HFFc6 (cell line): Measurements from ENCODE around the gene NEIL3. TPM values are rescaled to one million over a fixed set of nuclear protein-coding genes. Genes with fewer than 3 reads are reported as not detected.

Source experiments
- DNase-seq: peaks from one replicate; pipeline ENCODE4 v3.0.0-alpha.2; 2018
- H3K27ac Mint-ChIP-seq: 2 replicates; pipeline ENCODE4 v1.8.0; 2020; ENCODE audit warnings: mild to moderate bottlenecking, mixed read lengths
- H3K27me3 Mint-ChIP-seq: 2 replicates; pipeline ENCODE4 v1.8.0; 2021; ENCODE audit warnings: mild to moderate bottlenecking, moderate library complexity, mixed read lengths; ENCODE audit not compliant: insufficient read depth
- H3K36me3 Mint-ChIP-seq: 2 replicates; pipeline ENCODE4 v1.8.0; 2021; ENCODE audit warnings: low read depth, mixed read lengths
- H3K4me1 Mint-ChIP-seq: 2 replicates; pipeline ENCODE4 v1.8.0; 2020; ENCODE audit warnings: low read depth, mixed read lengths
- H3K4me3 Mint-ChIP-seq: 2 replicates; pipeline ENCODE4 v1.8.0; 2020; ENCODE audit warnings: mild to moderate bottlenecking, moderate library complexity, mixed read lengths
- H3K9me3 Mint-ChIP-seq: 2 replicates; pipeline ENCODE4 v1.8.0; 2020; ENCODE audit warnings: mild to moderate bottlenecking, mixed read lengths
- CTCF ChIP-seq: fragments of 200-600 bp; sonication (generic); IDR thresholded peaks from 2 replicates; pipeline ENCODE4 v1.5.0; 2021; ENCODE audit warnings: antibody characterized with exemption, mild to moderate bottlenecking
- total RNA-seq, 6 experiments: library from RNA; stranded (reverse); fragmentation: NEBNext Ultra II Directional; extraction: Animal tissue kit (Norgen Biotek cat#: 25700); gene quantifications; 2 replicates in 1 of 6; 3 replicates in 5 of 6; pipeline ENCODE4 v1.2.3, GENCODE V29; 2021

NEIL3 gene
- total RNA-seq, 6 experiments from 2014 or later, result 4.1 to 9.5 (median 9.0) TPM

DNA sequence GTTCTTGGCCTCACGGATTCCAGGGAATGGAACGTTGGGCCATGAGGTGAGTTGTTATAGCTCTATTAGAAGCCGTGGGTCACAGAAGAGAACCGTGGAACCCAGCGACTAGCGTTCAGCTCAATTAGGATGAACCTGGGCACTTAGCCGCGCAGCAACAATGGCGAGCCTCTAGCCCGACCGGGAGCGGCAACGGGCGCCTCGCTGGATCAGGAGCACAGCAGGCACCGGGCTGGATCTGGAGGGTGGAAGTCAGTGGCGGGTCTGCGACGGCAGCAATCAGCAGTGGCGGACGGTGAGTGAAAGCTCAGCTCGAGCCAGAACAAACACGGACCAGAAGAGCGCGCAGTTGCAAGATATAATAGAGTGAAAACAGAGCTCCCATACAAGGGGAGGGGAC, 98.3 kb downstream of the NEIL3 start:
- DNase-seq, result no peak
- H3K4me1 Mint-ChIP-seq, result peaks cover 25% of the 10 kb centered on the region
- H3K4me3 Mint-ChIP-seq, result no peak overlapping the region
- no peak overlapping the region for H3K27ac Mint-ChIP-seq
- TF ChIP-seq CTCF, result no peak
- no peaks in the 10 kb centered on the region for H3K27me3 Mint-ChIP-seq
- H3K36me3 Mint-ChIP-seq, result no peaks in the 10 kb centered on the region
- H3K9me3 Mint-ChIP-seq, result no peaks in the 10 kb centered on the region

GRCh38 chr4:177410566-177410965, 100.9 kb downstream of the NEIL3 start:
- Mint-ChIP-seq H3K9me3 (no peaks in the 10 kb centered on the region), H3K27me3 (no peaks in the 10 kb centered on the region), H3K27ac (no peak overlapping the region), H3K36me3 (no peaks in the 10 kb centered on the region), H3K4me3 (no peak overlapping the region), H3K4me1 (peaks cover 2% of the 10 kb centered on the region)
- DNase-seq, result no peak
- TF ChIP-seq CTCF, result no peak

DNA sequence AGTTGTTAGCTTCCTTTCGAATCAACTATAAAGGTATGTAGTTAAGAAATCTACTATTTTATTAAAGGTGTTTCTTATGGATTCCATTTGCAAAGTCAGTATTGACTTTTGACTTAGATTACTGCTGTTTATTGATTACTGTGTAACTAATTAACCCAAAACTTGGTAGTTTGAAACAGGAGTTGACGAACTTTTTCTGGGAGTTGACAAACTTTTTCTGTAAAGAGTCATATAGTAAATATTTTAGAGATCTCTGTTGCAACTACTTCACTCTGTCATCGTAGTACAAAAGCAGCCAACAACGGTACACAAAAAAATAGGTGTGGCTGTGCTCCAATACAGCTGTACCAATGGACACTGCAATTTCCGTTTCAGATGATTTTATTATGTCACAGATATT, 102.3 kb downstream of the NEIL3 start:
- no peak overlapping the region for H3K27ac Mint-ChIP-seq
- H3K27me3 Mint-ChIP-seq, result no peaks in the 10 kb centered on the region
- DNase-seq, result no peak
- no peak for TF ChIP-seq CTCF
- H3K9me3 Mint-ChIP-seq, result no peaks in the 10 kb centered on the region
- H3K4me3 Mint-ChIP-seq, result no peak overlapping the region
- no peaks in the 10 kb centered on the region for H3K4me1 Mint-ChIP-seq
- H3K36me3 Mint-ChIP-seq, result no peaks in the 10 kb centered on the region

Other genes starting within 250 kb of the NEIL3 start
- 10 to 100 TPM; 41.5 to 53.7 (median 47.4) TPM for gene AGA, start 132.6 kb downstream of the NEIL3 start, total RNA-seq